HG03045 (cell line): Measurements from ENCODE around the gene GRXCR2.
"Not testable (repeated sequence)": the region's sequence is repeated elsewhere in the genome, so short reads cannot be mapped to it uniquely, and the experiment has no call there.

Experiments
- ATAC-seq: cut with Tn5 transposase; IDR thresholded peaks from one replicate; pipeline ENCODE4 v1.9.1; 2021; ENCODE audit warnings: mild to moderate bottlenecking, moderate library complexity; ENCODE audit not compliant: unreplicated experiment

Gene GRXCR2

DNA sequence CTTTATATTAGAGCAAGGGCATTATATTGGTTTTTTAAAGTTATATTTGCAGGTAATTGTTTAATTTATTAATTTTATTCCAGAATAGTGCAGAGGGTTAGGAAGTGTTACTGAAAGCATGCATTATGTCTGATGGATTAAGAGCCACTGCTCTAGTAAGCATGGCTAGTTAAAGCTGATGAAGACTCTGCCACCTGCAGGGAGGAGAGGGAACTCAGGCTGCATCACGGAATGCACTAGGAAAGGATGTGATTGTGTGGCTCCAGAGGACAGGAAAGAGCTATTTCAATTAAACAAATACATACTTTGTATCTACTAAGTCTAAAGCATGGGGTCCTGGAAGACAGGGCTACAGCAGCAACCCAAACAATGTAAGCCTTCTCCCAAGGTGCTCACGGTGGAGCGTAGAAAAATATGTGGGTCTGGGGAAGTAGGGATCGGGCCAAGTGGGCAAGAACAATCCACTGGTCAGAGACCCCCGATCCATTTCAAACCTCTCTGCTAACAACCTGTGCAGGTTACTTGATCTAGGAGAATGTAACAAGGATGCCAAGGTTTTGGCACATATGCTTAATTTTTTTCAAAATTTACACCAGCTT, 15.3 kb upstream of the GRXCR2 start:
- no peak for ATAC-seq

- no peak for ATAC-seq
Observed at GRCh38 chr5:145887217-145887616, 14.4 kb upstream of the GRXCR2 start.

DNA sequence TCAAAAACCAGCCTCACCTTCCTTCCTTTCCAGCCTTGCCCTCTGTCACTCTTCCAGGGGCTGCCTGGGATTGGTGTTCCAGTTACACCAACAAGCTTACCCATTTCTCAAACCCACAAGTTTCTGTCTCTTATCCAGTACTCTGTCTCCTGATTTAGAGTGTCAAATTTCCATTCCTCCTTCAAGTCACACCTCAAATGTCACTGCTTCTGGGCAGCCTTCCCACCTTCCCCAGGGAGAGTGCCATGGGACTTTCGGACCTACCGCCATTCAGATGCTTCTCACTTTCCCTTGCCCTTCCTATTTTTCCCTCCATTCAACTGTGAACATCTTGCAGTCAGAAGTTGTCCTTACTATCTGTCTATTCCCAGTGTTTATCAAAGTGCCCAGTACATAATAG, 2.0 kb upstream of the GRXCR2 start:
- ATAC-seq, result no peak

DNA sequence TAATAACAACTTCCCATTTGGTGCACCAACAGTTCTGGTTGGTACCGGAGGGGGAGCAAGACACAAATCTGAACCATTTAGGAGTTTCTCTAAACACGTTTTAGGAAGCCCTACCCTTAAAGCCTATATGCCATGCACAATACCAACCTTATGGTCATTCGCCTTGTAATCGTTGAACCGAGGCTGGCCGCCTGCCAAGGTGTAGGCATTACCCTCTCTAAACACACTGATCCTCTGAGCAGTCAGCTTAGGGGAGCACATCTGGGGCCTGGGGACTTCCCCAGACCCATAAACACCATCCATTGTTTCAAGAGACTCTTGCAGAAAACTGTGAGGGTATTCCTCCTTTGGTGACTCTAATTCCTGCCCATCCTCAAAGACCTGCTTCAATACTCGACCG, 328 bp downstream of the GRXCR2 start:
- ATAC-seq, result no peak

DNA sequence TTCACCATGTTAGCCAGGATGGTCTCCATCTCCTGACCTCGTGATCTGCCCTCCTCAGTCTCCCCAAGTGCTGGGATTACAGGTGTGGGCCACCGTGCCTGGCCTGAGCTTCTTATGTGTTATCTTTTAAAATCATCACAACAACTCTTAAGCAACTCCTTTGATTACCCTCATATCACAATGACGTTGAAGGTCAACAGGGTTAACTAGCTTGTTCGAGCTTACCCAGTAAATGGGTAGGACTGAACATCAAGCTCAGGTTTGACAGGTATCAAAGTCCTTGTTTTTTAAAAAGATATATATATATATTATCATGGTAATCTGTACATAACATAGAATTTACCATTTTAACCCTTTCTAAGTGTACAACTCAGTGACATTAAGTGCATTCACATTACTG, 3.1 kb downstream of the GRXCR2 start:
- no peak for ATAC-seq

DNA sequence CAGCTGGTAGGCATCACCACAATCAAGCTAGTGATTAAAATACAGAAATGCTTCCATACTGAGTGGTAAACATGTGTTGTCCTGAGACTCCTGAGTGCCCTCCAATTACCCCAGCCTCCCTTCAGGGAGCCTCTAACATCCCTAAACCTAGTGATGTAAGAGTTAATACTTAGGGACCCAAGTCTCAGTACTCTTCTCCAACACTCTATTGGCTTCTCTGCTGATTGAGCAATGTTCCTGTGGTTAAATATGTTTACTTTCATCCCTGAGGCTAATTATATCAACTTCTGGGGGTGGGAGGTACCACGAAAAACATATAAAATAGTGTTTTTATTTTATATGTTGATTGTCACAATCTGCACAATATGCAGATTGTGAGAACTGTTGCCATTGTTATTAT, 5.0 kb downstream of the GRXCR2 start:
- no peak for ATAC-seq

DNA sequence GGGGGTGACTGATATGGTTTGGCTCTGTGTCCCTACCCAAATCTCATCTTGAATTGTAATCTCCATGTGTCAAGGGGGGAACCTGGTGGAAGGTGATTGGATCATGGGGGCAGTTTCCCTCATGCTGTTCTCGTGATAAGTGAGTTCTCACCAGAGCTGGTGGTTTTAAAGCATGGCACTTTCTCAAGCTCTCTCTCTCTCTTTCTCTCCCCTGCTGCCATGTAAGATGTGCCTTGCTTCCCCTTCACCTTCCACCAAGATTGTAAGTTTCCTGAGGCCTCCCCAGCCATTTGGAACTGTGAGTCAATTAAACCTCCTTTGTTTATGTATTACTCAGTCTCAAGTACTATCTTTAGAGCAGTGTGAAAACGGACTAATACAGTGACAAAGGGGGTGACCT, 8.4 kb downstream of the GRXCR2 start:
- ATAC-seq, result not testable (repeated sequence)

DNA sequence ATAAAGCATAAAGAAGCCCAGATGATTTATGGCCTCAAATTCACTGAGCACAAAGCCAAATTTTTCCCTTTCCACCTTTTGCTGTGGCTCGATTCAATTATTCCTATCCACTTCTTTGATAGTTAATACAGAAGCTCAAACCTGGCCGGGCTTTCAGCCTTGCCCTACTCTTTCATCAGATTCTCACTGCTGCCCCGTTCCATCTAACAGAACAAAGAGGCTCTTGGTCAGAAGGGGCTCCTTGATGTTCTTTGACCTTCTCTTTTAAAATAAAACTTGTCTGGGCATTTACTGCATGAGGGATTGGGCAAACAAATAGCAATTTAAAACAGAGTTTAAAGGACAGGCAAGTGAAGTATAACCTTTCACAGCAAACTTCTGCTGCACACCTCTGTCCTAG, 9.8 kb downstream of the GRXCR2 start:
- ATAC-seq, result no peak

- no peak for ATAC-seq
Observed at GRCh38 chr5:145859897-145860296, 12.9 kb downstream of the GRXCR2 start.

GRCh38 chr5:145859453-145859852, 13.4 kb downstream of the GRXCR2 start:
- no peak for ATAC-seq

- no peak for ATAC-seq
Observed at GRCh38 chr5:145858959-145859358, 13.9 kb downstream of the GRXCR2 start.

GRCh38 chr5:145856285-145856818, 16.5 kb downstream of the GRXCR2 start:
- no peak for ATAC-seq

DNA sequence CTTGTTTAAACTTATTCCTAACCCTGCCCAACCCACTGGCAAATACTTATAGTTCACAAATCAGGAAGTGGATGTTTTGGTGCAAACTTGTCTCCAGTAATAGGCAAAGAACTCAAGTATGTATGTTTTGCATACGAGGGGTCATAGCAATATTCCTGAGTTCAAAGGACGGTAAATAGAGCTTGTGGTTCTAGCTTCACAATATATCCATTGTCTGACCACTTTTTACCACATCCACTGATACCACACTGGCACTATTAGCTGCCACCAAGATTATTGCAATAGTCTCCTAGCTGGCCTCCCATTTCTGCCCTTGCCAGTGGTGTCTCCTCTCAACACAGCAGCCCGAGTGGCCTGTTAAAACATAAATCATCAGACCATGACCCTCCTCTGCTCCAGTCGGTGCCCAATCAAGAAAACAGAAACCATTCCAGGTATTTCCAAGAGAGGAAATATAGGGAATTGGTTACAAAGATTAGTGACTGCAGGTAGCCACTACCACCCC, 17.0 kb downstream of the GRXCR2 start:
- ATAC-seq, result no peak

DNA sequence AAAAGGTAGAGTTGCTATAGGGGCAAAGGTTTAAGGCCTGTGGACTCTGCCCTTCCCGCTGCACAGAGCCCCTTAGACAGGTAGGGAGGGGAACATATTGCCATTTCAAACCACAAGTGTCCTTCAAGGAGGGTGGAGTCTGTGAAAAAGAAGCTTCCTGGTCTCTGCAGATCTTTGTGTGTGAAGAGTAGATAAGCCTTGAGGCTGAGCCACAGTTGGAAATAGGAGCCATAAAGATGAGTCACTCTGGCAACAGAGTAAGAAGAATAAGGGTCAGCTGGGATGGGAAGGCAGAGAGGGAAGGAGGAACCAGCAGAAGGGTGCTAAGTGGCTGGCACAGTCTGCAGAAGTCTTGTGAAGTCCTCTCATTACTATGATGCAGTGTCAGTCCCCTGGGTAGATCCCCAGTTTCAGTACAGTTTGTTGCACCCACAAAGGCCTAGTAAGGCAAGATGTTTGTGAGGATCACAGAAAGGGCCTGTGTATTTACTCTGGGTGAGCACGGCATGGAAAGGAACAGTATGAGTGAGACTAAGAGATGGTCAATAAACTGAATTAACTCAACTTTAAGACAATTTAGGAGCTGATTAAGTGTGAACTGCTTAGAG, 18.1 kb downstream of the GRXCR2 start:
- no peak for ATAC-seq

- no peak for ATAC-seq
Observed at GRCh38 chr5:145853781-145854376, 18.9 kb downstream of the GRXCR2 start.

DNA sequence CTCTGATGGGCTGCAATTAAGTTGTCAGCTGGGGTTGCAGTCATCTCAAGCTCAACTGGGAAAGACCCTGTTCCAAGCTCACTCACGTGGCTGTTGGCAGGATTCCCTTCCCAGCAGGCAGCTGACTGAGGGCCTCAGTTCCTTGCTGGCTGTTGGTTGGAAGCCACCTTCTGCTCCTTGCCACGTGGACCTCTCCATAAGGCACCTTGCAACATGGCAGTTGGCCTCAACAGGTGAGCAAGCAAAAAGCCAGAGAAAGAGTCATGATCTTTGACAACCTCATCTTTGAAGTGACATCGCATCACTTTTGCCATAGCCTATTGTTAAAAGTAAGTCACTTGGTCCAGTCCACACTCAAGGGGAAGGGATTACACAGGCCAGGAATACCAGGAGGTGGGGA, 19.8 kb downstream of the GRXCR2 start:
- no peak for ATAC-seq

- no peak for ATAC-seq
Observed at GRCh38 chr5:145848854-145849253, 24.0 kb downstream of the GRXCR2 start.

GRCh38 chr5:145847499-145848497, 25.0 kb downstream of the GRXCR2 start:
- no peak for ATAC-seq

- no peak for ATAC-seq
Observed at GRCh38 chr5:145846081-145846480, 26.7 kb downstream of the GRXCR2 start.

GRCh38 chr5:145841299-145841698, 31.5 kb downstream of the GRXCR2 start:
- no peak for ATAC-seq
